ENCODE measurements around the gene NFX1.

GRCh38 chr9:33273266-33273971 is 16.9 kb upstream of the NFX1 start:
- TF ChIP-seq CTCF (IDR thresholded peaks at IDR 0.05) = no peak
- TF ChIP-seq POLR2A (IDR thresholded peaks at IDR 0.05) = no peak

Data from gastroesophageal sphincter (tissue), 3 donors.